ENCODE measurements around the gene MEIS2.

DNA sequence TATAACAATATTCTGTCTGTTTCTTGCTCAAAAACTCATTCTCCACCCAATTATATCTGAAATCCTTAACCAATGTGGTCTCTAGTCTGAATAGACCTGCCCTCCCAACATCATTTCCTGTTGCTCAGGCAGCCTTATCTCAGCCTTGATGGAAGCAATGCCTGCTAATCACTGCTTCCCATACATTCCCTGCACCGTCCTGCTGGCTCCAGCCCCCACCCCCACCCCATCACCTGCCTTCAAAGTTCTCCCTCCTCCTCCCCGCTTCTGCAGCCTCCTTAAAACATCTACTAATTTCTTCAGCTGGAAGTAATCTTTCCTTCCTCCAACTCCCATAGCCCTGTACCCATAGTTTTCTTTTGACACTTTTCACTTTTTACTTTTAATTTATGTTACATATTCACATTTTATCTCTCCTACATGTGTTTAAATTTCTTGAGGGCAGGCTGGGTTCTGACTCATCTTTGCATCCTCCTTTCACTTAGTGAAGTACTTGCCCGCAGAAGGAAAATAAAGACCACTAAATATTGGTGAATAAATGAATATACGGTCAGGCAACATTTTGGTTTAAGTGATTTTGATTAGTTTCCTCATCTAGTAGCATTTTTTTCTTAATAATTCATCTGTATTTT is 98.2 kb downstream of the MEIS2 start:
- TF ChIP-seq CTCF (IDR thresholded peaks at IDR 0.05; ENCODE audit: poor library complexity, severe bottlenecking) = no peak
- TF ChIP-seq SMC3 (conservative IDR thresholded peaks at IDR 0.05; ENCODE audit: poor library complexity) = no peak
- TF ChIP-seq POLR2AphosphoS5 (IDR thresholded peaks at IDR 0.05) = peak; percentile 44
- no peak for TF ChIP-seq EP300 (conservative IDR thresholded peaks at IDR 0.05; ENCODE audit: poor library complexity, severe bottlenecking)
- no peak for TF ChIP-seq RAD21 (conservative IDR thresholded peaks at IDR 0.05)
- no peak for TF ChIP-seq TAF1 (IDR thresholded peaks at IDR 0.05; ENCODE audit: low read depth)
